ENCODE measurements around the gene FMNL2. TPM values are rescaled to one million over a fixed set of nuclear protein-coding genes. Genes with fewer than 3 reads are reported as not detected.
A peak's percentile ranks its signal among the peaks of the same experiment; 100 is the strongest.

The FMNL2 gene
- total RNA-seq, 1 donor from 2014 or later = 24.7 TPM

- no peak for DNase-seq (ENCODE audit: low read depth)
- FAIRE-seq = no peak
- Histone ChIP-seq H3K36me3 (ENCODE audit: control insufficient read depth, insufficient read depth, low read length) (no peaks in the 10 kb centered on the region), H3K4me3 (ENCODE audit: low read depth, low read length) (no peak overlapping the region), H3K27me3 (ENCODE audit: control insufficient read depth, insufficient read depth, low read length) (no peaks in the 10 kb centered on the region)
- TF ChIP-seq, protein P1, sequence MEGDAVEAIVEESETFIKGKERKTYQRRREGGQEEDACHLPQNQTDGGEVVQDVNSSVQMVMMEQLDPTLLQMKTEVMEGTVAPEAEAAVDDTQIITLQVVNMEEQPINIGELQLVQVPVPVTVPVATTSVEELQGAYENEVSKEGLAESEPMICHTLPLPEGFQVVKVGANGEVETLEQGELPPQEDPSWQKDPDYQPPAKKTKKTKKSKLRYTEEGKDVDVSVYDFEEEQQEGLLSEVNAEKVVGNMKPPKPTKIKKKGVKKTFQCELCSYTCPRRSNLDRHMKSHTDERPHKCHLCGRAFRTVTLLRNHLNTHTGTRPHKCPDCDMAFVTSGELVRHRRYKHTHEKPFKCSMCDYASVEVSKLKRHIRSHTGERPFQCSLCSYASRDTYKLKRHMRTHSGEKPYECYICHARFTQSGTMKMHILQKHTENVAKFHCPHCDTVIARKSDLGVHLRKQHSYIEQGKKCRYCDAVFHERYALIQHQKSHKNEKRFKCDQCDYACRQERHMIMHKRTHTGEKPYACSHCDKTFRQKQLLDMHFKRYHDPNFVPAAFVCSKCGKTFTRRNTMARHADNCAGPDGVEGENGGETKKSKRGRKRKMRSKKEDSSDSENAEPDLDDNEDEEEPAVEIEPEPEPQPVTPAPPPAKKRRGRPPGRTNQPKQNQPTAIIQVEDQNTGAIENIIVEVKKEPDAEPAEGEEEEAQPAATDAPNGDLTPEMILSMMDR (IDR thresholded peaks at IDR 0.05; ENCODE audit: insufficient read depth, low read length, severe bottlenecking) = no peak
Measured at GRCh38 chr2:152693033-152693432, 358.1 kb downstream of the FMNL2 start.

GRCh38 chr2:152694161-152694661 is 359.2 kb downstream of the FMNL2 start:
- Histone ChIP-seq H3K4me3 (ENCODE audit: low read depth, low read length) (no peak overlapping the region), H3K36me3 (ENCODE audit: control insufficient read depth, insufficient read depth, low read length) (no peaks in the 10 kb centered on the region), H3K27me3 (ENCODE audit: control insufficient read depth, insufficient read depth, low read length) (no peaks in the 10 kb centered on the region)
- peak; percentile 17 for DNase-seq (ENCODE audit: low read depth)
- no peak for FAIRE-seq
- TF ChIP-seq, protein P1 (IDR thresholded peaks at IDR 0.05; ENCODE audit: insufficient read depth, low read length, severe bottlenecking) = no peak

GRCh38 chr2:152695763-152696162 is 360.8 kb downstream of the FMNL2 start:
- no peak for DNase-seq (ENCODE audit: low read depth)
- Histone ChIP-seq H3K4me3 (ENCODE audit: low read depth, low read length) (no peak overlapping the region), H3K36me3 (ENCODE audit: control insufficient read depth, insufficient read depth, low read length) (no peaks in the 10 kb centered on the region), H3K27me3 (ENCODE audit: control insufficient read depth, insufficient read depth, low read length) (no peaks in the 10 kb centered on the region)
- TF ChIP-seq, protein P1 (IDR thresholded peaks at IDR 0.05; ENCODE audit: insufficient read depth, low read length, severe bottlenecking) = no peak
- no peak for FAIRE-seq

DNA sequence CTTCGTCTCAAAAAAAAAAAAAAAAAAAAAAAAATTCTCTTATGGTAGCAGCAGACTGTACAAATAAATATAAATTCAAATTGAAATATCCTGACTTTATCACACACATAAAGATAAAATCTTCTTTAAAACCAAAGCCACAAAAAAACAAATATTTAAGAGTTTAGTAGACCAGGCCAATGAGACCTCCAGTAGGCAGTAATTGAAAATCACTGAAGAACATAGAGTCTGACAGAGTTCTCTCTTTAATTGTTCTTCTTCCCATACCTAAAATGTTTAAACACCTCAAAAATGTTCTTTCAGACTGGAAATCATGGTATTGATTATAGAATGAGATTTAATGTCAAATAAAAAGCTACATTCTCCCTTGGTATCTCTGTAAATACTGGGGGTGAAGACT is 361.5 kb downstream of the FMNL2 start:
- DNase-seq (ENCODE audit: low read depth) (no peak), FAIRE-seq (no peak)
- no peak overlapping the region for H3K4me3 ChIP-seq (ENCODE audit: low read depth, low read length)
- no peaks in the 10 kb centered on the region for H3K27me3 ChIP-seq (ENCODE audit: control insufficient read depth, insufficient read depth, low read length)
- H3K36me3 ChIP-seq (ENCODE audit: control insufficient read depth, insufficient read depth, low read length) = peaks cover 1% of the 10 kb centered on the region
- TF ChIP-seq, protein P1 (IDR thresholded peaks at IDR 0.05; ENCODE audit: insufficient read depth, low read length, severe bottlenecking) = no peak

Other genes starting within 250 kb of the FMNL2 start
- gene CACNB4, start 236.1 kb upstream of the FMNL2 start, total RNA-seq = 0.38 and 0.53 TPM in 2 replicates
- gene STAM2, start 159.4 kb upstream of the FMNL2 start, total RNA-seq = 32.1 and 33.4 TPM in 2 replicates